Osteoblast (primary cell): Measurements from ENCODE around the gene GAPDHS. TPM values are rescaled to one million over a fixed set of nuclear protein-coding genes. Genes with fewer than 3 reads are reported as not detected.
A peak's percentile ranks its signal among the peaks of the same experiment; 100 is the strongest.

Experiments
- DNase-seq: peaks from one replicate; pipeline ENCODE4 v3.0.0; 2011; ENCODE audit warnings: low spot score, mixed read lengths; ENCODE audit not compliant: insufficient read length; ENCODE audit errors: missing footprints
- H2AFZ ChIP-seq: 2 replicates; pipeline ENCODE4 v1.6.0; 2011; ENCODE audit warnings: mild to moderate bottlenecking, low read length
- H3K27ac ChIP-seq: 2 replicates; pipeline ENCODE4 v1.5.1; 2011; ENCODE audit warnings: mild to moderate bottlenecking, low read depth, low read length, moderate library complexity
- H3K27me3 ChIP-seq: 2 replicates; pipeline ENCODE4 v1.6.0; 2012; ENCODE audit warnings: mild to moderate bottlenecking, control low read depth, inconsistent platforms, low read length, moderate library complexity; ENCODE audit not compliant: insufficient read depth
- H3K36me3 ChIP-seq: 2 replicates; pipeline ENCODE4 v1.5.1; 2011; ENCODE audit warnings: mild to moderate bottlenecking, low read length, control low read depth, moderate library complexity; ENCODE audit not compliant: insufficient read depth
- H3K4me1 ChIP-seq: 2 replicates; pipeline ENCODE4 v1.5.1; 2011; ENCODE audit warnings: mild to moderate bottlenecking, low read length, control low read depth, moderate library complexity; ENCODE audit not compliant: insufficient read depth
- H3K4me2 ChIP-seq: 2 replicates; pipeline ENCODE4 v1.6.0; 2011; ENCODE audit warnings: mild to moderate bottlenecking, low read length; ENCODE audit not compliant: insufficient read depth
- H3K4me3 ChIP-seq: fragments of 200-600 bp; sonication (generic); 3 replicates; pipeline ENCODE4 v1.5.1; 2012; ENCODE audit warnings: mild to moderate bottlenecking, low read length, inconsistent platforms; ENCODE audit not compliant: insufficient read depth
- H3K79me2 ChIP-seq: 2 replicates; pipeline ENCODE4 v1.6.0; 2012; ENCODE audit warnings: mild to moderate bottlenecking, low read length, control low read depth, inconsistent platforms; ENCODE audit not compliant: insufficient read depth
- H3K9me3 ChIP-seq: 2 replicates; pipeline ENCODE4 v1.5.1; 2011; ENCODE audit warnings: low read depth, low read length, control low read depth
- H4K20me1 ChIP-seq: 2 replicates; pipeline ENCODE4 v1.6.0; 2012; ENCODE audit warnings: mild to moderate bottlenecking, low read length, control low read depth; ENCODE audit not compliant: insufficient read depth
- CTCF ChIP-seq: IDR thresholded peaks from 2 replicates; pipeline ENCODE4 v1.5.1; 2011; ENCODE audit warnings: mild to moderate bottlenecking, low read depth, low read length, moderate library complexity; ENCODE audit errors: extremely low read depth
- total RNA-seq: library from RNA; depleted of rRNA; stranded (reverse); fragments of >200 nt; gene quantifications from 2 replicates; pipeline ENCODE4 v1.2.3, GENCODE V29; 2012

The GAPDHS gene
- total RNA-seq, 1 donor, result not detected

- Histone ChIP-seq H2AFZ (no peak overlapping the region), H3K27me3 (no peaks in the 10 kb centered on the region), H3K9me3 (no peaks in the 10 kb centered on the region), H4K20me1 (peaks cover 7% of the 10 kb centered on the region), H3K4me3 (peak overlapping the region; percentile 97), H3K4me1 (peaks cover 14% of the 10 kb centered on the region), H3K79me2 (peaks cover 38% of the 10 kb centered on the region), H3K4me2 (peak overlapping the region; percentile 86), H3K36me3 (peaks cover 13% of the 10 kb centered on the region), H3K27ac (peak overlapping the region; percentile 88)
- no peak for TF ChIP-seq CTCF
- peak; percentile 9 for DNase-seq
Observed at GRCh38 chr19:35546532-35546931, 13.3 kb downstream of the GAPDHS start.

GRCh38 chr19:35549174-35549788 lies 16.0 kb downstream of the GAPDHS start:
- DNase-seq, result peak; percentile 96
- TF ChIP-seq CTCF, result peak; percentile 78

GRCh38 chr19:35549879-35550523 lies 16.7 kb downstream of the GAPDHS start:
- H4K20me1 ChIP-seq, result peaks cover 7% of the 10 kb centered on the region
- H2AFZ ChIP-seq, result no peak overlapping the region
- H3K4me3 ChIP-seq, result no peak overlapping the region
- peaks cover 6% of the 10 kb centered on the region for H3K36me3 ChIP-seq
- peaks cover 23% of the 10 kb centered on the region for H3K79me2 ChIP-seq
- H3K4me1 ChIP-seq, result peaks cover 6% of the 10 kb centered on the region
- no peaks in the 10 kb centered on the region for H3K9me3 ChIP-seq
- H3K4me2 ChIP-seq, result no peak overlapping the region
- no peak overlapping the region for H3K27ac ChIP-seq
- TF ChIP-seq CTCF, result no peak
- peak; percentile 88 for DNase-seq
- H3K27me3 ChIP-seq, result no peaks in the 10 kb centered on the region

More at GRCh38 chr19:35549174-35549788, 16.0 kb downstream of the GAPDHS start:
- Histone ChIP-seq H3K27ac (no peak overlapping the region), H3K4me1 (peaks cover 13% of the 10 kb centered on the region), H2AFZ (no peak overlapping the region), H3K9me3 (no peaks in the 10 kb centered on the region), H3K27me3 (no peaks in the 10 kb centered on the region), H3K36me3 (peaks cover 6% of the 10 kb centered on the region), H3K4me2 (no peak overlapping the region), H3K4me3 (no peak overlapping the region), H4K20me1 (peaks cover 7% of the 10 kb centered on the region), H3K79me2 (peaks cover 30% of the 10 kb centered on the region)

- H3K4me3 ChIP-seq, result no peak overlapping the region
- no peak overlapping the region for H3K27ac ChIP-seq
- peaks cover 6% of the 10 kb centered on the region for H3K36me3 ChIP-seq
- peak; percentile 52 for DNase-seq
- no peak for TF ChIP-seq CTCF
- peaks cover 12% of the 10 kb centered on the region for H3K79me2 ChIP-seq
- H3K4me1 ChIP-seq, result peaks cover 5% of the 10 kb centered on the region
- H3K27me3 ChIP-seq, result no peaks in the 10 kb centered on the region
- no peak overlapping the region for H2AFZ ChIP-seq
- H3K9me3 ChIP-seq, result no peaks in the 10 kb centered on the region
- peaks cover 7% of the 10 kb centered on the region for H4K20me1 ChIP-seq
- H3K4me2 ChIP-seq, result no peak overlapping the region
Observed at GRCh38 chr19:35551091-35551810, 18.0 kb downstream of the GAPDHS start.
